GM06990 (cell line): Measurements from ENCODE around the gene WDR5.
A peak's percentile ranks its signal among the peaks of the same experiment; 100 is the strongest.
"Not testable (repeated sequence)": the region's sequence is repeated elsewhere in the genome, so short reads cannot be mapped to it uniquely, and the experiment has no call there.

Experiments used
- DNase-seq: peaks from one replicate; pipeline ENCODE4 v3.0.0-alpha.2; 2011; ENCODE audit not compliant: insufficient read length; ENCODE audit errors: extremely low read depth
- H3K27me3 ChIP-seq: replicated peaks from 2 replicates; pipeline ENCODE4 v1.6.0; 2011; ENCODE audit warnings: low read length; ENCODE audit not compliant: control insufficient read depth, insufficient read depth
- H3K36me3 ChIP-seq: 2 replicates; pipeline ENCODE4 v1.5.1; 2011; ENCODE audit warnings: low read length; ENCODE audit not compliant: control insufficient read depth, insufficient read depth
- H3K4me3 ChIP-seq: replicated peaks from 2 replicates; pipeline ENCODE4 v1.5.1; 2011; ENCODE audit warnings: low read depth, mild to moderate bottlenecking, control low read depth, low read length
- TF ChIP-seq, protein P1 (sequence below): IDR thresholded peaks from 2 replicates; pipeline ENCODE4 v1.5.1; 2011; ENCODE audit warnings: low read length, control low read depth, mild to moderate bottlenecking, inconsistent platforms; ENCODE audit not compliant: insufficient read depth, poor library complexity, severe bottlenecking

WDR5 gene

DNA sequence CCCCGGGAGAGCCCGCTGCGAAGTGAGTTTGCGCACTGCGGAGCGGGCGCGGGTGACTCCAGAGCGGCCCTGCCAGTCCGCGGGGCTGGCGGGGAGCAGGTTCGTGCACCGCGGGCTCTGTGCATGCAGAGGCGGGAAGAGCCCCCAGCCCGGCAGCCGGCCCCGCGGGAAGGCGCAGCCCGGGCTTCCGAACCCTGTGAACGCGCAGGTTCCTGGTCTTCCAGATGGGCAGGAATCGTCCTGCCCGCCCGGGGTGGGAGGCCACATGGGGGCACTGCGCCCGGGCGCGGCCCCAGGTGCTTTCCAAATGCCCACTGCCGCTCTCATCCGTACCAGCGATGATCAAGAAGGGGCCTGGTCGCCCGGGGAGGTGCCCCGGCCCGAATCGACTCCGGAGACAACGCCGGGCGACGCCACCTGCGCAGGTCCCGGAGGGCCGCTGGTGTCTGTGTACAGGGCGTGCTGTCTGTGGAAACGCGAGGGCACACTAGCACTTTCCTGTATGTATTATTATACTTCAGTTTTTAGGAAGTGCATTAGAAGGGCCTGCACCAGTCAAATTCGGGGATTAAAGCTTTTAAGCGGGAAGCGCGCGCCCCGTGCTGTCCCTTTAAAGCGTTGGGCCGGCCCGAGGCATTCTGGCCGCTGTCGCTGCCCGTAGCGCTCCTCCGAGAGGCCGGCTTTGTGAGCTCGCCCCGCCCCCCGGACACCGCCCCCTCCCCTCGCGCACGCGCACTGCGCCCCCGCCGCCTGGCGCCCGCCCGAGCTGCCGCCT lies at the start of gene WDR5:
WDR5 (plus strand) TSS at position 740 of the 775 bp plus-strand sequence. CDS start 3,796 bp downstream, outside the sequence.
- Histone ChIP-seq H3K4me3 (peak within 1 kb of the TSS; percentile 97), H3K36me3 (peaks cover 1% of the 10 kb centered on the region; the same call in 1 of the 2 replicates), H3K27me3 (no peaks in the 10 kb centered on the region)
- DNase-seq, result peak; percentile 89
- TF ChIP-seq, protein P1, sequence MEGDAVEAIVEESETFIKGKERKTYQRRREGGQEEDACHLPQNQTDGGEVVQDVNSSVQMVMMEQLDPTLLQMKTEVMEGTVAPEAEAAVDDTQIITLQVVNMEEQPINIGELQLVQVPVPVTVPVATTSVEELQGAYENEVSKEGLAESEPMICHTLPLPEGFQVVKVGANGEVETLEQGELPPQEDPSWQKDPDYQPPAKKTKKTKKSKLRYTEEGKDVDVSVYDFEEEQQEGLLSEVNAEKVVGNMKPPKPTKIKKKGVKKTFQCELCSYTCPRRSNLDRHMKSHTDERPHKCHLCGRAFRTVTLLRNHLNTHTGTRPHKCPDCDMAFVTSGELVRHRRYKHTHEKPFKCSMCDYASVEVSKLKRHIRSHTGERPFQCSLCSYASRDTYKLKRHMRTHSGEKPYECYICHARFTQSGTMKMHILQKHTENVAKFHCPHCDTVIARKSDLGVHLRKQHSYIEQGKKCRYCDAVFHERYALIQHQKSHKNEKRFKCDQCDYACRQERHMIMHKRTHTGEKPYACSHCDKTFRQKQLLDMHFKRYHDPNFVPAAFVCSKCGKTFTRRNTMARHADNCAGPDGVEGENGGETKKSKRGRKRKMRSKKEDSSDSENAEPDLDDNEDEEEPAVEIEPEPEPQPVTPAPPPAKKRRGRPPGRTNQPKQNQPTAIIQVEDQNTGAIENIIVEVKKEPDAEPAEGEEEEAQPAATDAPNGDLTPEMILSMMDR, result peak; percentile 34

DNA sequence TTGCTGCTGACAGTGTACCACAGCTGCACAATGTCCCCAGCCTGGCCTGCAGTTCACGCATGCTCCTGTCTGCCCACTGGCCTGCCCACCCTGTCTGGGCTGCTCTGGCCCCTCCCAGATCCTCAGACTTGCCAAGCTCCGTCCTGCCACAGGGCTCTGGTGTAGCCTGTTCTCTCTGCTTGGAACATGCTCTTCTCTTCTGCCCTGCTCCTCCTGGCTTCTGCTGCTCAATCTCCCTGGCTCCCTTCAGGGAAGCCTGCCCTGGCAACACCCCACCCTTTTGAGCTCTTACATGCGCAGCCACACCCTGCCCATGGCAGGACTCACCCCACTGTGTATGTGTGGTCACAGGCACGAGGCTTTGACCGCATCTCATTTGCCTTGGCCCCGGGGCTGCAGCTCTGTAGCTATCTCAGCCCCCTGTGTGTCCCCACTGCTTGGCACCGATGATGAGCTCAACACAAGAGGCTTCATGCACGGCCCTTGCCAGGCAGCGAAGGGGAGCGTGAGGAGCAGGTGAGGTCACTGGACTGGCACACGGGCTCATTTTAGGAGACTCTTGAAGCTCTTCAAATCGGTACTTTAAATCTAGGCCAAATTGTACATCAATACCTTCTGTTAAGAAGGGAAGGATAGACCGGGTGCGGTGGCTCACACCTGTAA lies 47.7 kb upstream of the WDR5 start:
- Histone ChIP-seq H3K4me3 (no peak overlapping the region), H3K36me3 (no peaks in the 10 kb centered on the region), H3K27me3 (no peaks in the 10 kb centered on the region; the same call in 1 of the 2 replicates)
- no peak for DNase-seq
- TF ChIP-seq, protein P1, result no peak

DNA sequence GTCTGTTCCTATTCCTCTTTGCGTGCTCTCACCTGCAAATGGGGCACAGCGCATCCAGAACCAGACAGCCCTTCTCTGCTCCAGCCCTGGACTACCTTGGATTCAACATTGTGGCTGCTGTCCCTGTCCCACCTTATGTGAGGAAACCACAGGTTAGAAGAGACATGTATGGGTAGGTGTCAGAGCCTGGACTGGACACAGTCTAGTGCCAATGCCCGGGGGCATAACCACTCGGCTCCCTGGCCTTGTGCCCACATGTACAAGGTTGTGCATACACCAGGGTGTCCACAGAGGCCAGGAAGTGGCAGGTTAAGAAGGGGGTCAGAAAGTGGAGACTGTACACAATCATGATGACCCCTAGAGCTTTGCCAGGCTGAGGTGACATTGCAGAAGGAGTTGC lies 45.9 kb upstream of the WDR5 start:
- H3K36me3 ChIP-seq, result no peaks in the 10 kb centered on the region
- H3K27me3 ChIP-seq, result no peaks in the 10 kb centered on the region
- TF ChIP-seq, protein P1, result no peak
- DNase-seq, result no peak
- H3K4me3 ChIP-seq, result no peak overlapping the region

DNA sequence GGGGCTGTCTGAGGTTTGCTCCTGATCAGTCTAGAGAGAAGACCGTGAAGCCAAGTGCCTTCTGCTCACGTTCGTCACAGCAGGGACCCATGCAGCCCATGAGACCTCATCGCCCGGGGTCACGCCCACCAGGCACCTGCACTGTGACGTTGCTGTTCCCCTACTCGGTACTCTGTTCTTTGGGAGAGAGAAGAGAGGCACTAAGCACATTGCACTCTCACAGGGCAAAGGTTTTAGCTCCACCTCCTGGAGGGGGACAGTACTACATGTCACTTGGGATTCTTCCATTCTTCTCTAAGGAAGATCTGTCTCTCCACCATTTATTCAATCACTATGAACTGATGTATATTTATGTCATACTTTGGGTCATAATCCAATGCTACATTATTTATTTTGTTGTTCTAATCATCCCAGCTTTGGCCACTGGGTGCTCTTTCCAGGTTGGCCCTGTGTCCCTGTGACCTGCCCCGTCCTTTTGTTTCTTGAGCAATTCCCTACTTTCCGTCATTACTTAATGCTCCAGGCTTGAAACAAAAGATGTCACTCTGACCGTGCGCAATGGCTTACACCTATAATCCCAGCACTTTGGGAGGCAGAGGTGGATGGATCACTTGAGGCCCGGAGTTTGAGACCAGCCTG lies 36.6 kb upstream of the WDR5 start:
- TF ChIP-seq, protein P1, result peak; percentile 85
- Histone ChIP-seq H3K27me3 (no peaks in the 10 kb centered on the region), H3K36me3 (no peaks in the 10 kb centered on the region), H3K4me3 (no peak overlapping the region)
- peak; percentile 41 for DNase-seq

DNA sequence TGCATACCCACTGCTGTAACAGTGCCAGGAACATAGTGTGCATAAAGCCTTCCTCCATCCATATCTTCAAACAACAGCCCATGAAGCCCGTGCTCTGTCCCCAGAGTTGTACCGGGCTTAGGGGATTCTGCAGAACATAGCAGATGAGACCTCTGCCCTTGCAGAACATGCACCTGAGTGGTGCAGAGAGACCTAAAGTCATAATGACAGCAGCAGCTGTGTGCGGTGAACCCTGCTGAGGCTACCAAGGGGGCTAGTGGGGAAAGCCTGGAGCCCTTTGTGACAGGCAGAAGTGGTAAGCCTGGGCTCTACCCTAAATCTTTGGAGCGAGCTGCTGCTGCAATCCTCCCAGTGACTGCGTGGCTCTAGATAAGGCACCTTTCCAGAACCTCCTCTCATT lies 35.8 kb upstream of the WDR5 start:
- no peak for DNase-seq

DNA sequence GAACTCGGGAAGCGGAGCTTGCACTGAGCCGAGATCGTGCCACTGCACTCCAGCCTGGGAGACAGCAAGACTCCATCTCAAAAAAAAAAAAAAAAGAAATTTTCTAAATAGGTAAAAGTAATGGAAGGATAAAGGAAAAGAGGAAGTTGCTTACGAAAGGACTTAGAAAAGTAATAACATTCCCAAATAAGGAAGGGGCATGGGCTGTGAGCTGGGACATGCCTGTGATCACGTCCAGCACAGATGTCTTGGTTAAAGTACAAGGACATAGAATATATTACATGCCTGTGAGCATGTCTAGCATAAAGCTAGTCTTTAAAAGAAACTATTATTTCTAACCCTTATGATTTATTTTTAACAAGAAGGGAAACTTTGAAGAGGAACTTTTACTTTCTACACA lies 34.7 kb upstream of the WDR5 start:
- H3K36me3 ChIP-seq, H3K27me3 ChIP-seq, DNase-seq, H3K4me3 ChIP-seq: not testable (repeated sequence)

More for the DNA sequence above, 35.8 kb upstream of the WDR5 start:
- Histone ChIP-seq H3K27me3 (no peaks in the 10 kb centered on the region), H3K4me3 (no peak overlapping the region), H3K36me3 (no peaks in the 10 kb centered on the region)
- TF ChIP-seq, protein P1, result no peak
